ENCODE data around the gene PPP2R5C. TPM values are rescaled to one million over a fixed set of nuclear protein-coding genes. Genes with fewer than 3 reads are reported as not detected.
"Not testable (repeated sequence)": the region's sequence is repeated elsewhere in the genome, so short reads cannot be mapped to it uniquely, and the experiment has no call there.

The PPP2R5C gene
- total RNA-seq, 1 donor from 2014 or later = 87.2 TPM

DNA sequence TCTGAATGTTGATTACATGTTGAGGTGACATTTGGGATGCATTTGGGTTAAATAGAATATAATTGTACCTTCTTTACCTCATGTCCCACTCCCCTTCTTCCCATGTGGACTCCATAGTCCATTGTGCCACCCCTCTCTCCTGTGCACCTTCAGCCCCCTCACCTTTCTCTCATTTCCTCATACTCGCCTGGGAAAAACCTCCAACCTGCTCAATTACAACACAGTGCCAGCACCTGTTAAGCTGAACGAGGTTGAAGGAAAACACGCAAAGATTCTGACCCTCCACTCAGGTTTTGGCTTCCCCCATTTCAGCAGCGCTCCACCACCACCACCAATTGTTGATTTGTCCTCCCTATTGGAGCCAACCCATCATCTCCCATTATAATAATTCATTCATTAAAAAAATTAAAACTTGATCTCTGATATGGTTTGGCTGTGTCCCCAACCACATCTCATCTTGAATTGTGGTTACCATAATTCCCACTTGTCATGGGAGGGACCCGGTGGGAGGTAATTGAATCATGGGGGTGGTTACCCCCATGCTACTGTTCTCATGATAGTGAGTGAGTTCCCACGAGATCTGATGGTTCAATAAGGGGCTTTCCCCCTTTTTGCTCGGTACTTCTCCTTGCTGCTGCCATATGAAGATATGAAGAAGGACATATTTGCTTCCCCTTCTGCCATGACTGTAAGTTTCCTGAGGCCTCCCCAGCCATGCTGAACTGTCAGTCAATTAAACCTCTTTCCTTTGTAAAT lies 33.7 kb upstream of the PPP2R5C start:
- DNase-seq = no peak

DNA sequence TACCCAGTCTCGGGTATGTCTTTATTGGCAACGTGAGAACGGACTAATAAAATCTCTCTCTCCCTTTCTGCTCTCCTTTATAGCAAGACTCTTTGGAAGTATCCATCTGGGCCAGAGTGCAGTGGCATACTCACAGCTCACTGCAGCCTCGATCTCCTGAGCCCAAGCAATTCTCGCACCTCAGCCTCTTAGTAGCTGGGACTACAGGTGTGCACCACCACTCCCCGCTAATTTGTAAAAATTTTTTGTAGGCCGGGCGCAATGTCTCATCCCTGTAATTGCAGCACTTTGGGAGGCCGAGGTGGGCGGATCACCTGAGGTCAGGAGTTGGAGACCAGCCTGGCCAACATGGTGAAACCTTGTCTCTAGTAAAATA lies 33.2 kb upstream of the PPP2R5C start:
- DNase-seq = no peak

DNA sequence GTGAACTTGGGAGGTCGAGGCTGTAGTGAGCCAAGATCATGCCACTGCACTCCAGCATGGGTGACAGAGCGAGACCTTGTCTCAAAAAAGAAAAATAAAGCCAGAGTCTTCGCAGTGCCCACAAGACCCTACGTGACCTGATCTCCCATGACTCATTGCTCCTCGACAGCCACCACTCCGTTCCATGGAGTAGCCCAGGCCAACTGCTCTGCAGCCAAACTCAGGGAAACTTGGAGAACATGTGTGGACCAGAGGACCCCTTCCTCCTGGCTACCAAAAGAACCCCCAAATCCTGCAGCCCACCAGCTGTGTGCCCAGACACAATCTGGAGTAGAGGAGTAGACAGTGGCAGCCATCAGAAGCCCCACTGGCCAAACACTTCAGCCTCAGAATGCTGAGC lies 32.1 kb upstream of the PPP2R5C start:
- DNase-seq = no peak

DNA sequence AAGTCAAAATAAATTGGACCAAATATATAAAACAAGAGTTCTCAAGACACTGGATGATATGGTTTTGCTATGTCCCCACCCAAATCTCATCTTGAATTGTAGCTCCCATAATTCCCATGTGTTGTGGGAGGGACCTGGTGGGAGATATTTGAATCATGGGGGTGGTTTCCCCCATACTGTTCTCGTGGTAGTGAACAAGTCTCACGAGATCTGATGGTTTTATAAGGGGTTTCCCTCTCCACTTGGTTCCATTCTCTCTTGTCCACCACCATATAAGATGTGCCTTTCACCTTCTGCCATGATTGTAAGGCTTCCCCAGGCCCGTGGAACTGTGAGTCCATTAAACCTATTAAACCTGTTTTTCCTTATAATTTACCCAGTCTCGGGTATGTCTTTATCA lies 31.4 kb upstream of the PPP2R5C start:
- DNase-seq = not testable (repeated sequence)

DNA sequence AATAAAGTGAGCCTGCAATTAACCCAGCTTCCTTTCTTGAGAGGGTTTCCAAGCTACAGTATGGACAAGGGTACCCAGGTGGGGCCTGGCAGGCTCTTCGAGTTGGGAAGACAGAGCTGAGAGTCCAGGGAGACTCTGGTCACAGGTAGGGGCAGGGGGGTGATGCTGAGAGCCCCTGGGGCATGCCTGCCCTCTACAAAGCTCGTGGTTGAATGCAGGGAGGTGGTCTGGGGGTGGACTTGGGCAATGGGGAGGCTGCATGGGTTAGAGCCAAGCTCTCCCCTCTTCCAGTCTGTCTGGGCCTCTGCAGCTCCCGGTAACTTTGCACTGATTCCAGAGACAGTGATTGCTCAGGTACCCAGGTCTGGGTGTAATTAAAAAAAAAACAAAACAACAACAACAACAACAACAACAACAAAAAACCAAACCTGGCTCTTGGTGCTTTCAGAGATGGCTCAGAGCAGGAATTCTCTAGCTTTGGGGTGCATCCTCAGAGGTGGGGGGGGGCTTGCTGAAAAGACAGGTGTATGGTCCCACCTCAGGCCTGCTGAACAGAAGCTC lies 30.8 kb upstream of the PPP2R5C start:
- DNase-seq = no peak

DNA sequence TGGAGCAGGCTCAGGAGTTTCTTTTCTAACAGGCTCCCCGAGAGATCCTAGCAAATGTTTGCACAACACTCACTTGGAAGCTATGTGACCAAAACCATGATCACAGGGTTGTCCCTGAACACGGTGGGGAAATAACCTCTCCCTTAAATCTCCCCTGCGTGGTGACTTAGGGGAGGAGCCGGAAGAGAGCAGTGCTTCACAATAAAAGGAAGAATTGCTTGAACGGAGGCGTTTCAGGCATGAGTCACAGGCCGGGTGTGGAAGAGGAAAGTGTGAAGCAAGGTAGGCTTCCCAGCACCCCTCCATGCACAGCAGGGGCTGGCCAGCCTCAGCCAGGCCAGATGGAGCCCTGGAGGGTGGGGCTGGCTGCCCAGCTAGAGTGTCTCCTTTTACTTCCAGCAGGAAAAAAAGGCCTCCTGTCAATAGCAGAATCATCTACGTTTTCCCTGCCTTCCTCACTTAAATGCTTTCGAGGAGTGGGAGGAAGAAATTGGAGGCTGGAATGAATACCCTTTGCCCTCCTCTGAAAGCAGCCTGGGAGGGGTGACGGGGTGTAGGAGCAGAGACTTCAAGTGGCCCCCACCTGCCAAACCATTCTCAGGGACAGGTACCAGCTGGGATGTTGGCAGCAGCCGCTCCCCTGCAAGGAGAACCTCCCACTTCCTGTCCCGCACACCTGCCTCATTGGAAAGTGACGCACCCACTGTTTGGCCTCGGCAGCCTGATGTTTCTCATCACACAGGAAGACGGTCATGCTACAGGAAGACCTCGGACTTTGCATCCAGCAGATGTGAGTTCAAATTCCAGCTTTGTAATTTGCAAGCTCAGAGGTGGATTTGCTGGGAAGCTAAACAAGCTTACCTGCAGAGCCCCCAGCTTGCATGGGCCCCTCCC lies 30.1 kb upstream of the PPP2R5C start:
- DNase-seq = no peak

GRCh38 chr14:101732118-101732517 lies 29.4 kb upstream of the PPP2R5C start:
- no peak for DNase-seq

DNA sequence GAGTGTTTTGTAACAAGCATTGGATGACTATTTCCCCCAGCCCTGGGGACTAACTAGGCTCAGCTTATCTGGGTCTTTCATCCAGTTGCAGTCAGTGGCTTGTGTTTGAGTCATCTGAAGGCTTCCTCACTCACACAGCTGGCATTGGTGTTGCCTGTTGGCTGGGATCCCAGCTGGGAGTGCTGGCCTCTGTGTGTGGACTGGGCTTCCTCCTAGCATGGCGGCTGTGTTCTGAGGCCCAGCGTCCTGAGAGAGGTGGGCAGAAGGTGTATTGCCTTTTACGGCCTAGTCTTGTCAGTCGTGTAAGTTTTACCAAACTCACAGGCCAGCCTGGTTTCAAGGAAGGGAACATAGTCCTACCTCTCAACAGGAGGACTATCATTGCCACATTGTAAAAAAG lies 28.3 kb upstream of the PPP2R5C start:
- DNase-seq = no peak

- DNase-seq = no peak
These were observed 27.2 kb upstream of the PPP2R5C start for GRCh38 chr14:101734246-101734847.

DNA sequence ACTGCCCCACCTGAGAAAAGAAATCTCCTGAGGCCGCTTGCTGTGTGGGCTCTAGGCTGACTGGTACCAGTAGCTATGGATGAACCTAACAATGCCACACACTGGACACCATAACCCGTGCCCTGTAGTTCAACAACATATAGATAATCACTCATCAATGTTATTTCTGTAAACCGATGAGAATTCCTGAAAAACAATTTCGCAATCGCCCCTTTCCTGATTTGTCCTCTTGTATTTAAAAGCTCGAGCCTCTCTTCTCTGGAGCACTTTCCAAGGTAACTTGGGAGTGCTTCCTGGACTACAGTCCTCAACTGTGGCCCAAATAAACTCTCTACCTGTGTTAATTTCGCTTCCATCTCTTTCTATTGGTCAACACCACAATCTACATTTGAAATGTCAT lies 26.1 kb upstream of the PPP2R5C start:
- DNase-seq = no peak

- no peak for DNase-seq
These were observed 25.4 kb upstream of the PPP2R5C start for GRCh38 chr14:101736071-101736470.

DNA sequence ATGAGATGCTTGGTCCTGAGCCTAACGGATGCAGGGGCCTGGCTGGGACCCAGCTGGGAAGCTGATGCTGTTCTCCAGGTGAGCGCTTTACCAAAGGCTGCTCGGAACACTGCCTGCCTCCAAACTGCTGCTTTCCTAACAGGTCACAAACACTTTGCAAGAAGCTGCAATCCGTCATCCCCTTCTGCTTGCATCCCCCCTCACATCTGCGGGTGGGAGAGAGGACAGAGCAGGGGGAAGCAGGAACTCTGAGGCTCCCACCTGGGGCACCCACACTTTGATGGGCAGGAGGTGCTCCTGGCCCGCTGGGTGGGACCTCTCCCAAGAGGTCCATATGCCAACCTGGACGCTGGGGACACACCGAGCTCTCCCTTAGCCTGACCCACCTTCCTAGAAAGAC lies 24.9 kb upstream of the PPP2R5C start:
- DNase-seq = no peak

- DNase-seq = no peak
These were observed 23.8 kb upstream of the PPP2R5C start for GRCh38 chr14:101737414-101738339.

GRCh38 chr14:101738703-101739320 lies 22.7 kb upstream of the PPP2R5C start:
- no peak for DNase-seq

DNA sequence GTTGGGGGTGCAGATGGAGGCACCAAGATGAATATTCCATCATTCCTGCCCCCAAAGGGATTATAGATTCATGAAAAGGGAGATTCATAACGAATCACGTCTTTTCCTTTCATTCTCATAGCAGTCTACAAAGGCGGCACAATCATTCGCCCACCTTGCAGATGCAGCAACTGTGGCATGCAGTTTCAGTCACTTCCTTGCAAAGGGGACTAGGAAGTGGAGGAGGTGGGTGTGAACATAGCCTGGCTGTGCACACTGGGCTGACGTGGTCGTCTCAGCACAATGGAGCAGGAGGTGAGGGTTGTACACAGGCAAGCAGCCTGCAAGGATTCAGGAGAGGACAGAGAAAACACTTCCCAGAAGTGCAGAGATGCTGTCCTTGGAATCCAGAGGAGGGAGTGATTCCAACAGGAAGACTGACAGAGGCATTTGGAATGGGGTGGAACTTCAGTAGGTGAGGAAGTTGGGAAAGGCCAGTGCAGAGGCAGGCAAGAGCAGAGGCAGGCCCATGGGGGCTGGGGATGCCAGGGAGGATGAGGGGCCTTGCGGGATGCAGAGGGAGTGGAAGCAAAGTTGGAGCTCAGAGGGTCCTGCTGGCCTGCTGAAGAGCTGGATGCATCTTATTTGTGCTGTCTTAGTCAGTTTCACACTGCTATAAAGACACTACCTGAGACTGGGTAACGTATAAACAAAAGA lies 21.9 kb upstream of the PPP2R5C start:
- DNase-seq = no peak

DNA sequence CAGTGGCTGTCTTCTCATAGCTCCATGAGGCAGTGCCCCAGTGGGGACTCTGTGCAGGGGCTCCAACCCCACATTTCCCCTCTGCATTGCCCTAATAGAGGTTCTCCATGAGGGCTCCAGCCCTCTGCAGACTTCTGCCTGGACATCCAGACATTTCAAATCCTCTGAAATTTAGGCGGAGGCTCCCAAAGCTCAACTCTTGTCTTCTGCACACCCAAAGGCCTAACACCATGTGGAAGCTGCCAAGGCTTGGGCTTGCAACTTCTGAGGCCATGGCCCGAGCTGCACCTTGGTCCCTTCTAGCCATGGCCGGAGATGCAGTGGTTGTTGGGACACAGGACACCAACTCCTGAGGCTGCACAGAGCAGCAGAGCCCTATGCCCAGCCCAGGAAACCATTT lies 20.5 kb upstream of the PPP2R5C start:
- no peak for DNase-seq

DNA sequence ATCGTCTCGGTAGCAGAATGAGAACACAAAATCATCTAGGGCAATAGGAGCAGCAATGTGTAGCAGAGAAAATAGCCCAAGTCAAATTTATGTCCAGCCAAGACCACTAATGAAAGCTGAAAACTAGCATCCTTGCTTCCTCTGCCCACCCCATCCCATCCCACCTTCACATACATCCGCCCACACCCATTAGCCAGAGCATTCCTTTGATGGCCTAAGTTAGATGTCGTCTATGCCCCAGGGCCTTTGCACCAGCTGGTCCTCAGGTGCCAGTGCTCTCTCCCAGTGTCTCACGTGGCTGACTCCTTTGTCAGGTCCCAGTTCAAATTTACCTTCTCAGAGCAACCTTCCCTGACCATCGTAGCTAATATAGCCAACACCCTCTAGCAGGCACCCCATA lies 17.8 kb upstream of the PPP2R5C start:
- no peak for DNase-seq

DNA sequence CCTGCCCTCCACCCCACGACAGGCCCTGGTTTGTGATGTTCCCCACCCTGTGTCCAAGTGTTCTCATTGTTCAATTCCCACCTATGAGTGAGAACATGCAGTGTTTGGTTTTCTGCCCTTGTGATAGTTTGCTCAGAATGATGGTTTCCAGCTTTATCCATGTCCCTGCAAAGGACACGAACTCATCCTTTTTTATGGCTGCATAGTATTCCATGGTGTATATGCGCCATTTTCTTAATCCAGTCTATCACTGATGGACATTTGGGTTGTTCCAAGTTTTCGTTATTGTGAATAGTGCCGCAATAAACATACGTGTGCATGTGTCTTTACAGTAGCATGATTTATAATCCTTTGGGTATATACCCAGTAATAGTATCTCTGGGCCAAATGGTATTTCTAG lies 17.1 kb upstream of the PPP2R5C start:
- DNase-seq = not testable (repeated sequence)

- DNase-seq = not testable (repeated sequence)
These were observed 11.8 kb upstream of the PPP2R5C start for GRCh38 chr14:101749756-101750155.

DNA sequence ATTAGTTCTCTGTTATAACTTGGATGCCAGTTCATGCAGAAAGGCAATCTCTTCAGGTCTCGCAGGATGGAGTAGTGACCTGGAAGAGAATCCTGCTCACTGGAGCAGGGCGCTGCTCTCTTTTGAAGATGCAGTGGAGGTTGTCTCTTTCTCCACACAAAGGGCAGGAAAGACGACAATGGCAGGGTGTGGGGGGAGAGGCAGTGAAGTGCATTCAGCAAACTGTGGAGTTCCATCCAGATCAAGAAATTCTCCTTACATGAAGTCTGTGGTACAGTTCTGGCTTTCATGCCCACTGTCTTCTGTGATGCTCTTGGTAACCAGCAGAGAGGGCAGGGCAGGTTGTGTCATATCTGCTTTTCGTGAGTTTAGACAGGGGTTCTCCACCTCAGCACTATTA lies 6.6 kb upstream of the PPP2R5C start:
- no peak for DNase-seq
